Measurements from ENCODE around the gene SEMA5B.

Gene SEMA5B

GRCh38 chr3:123060054-123060453 is 32.5 kb upstream of the SEMA5B start:
- no peak for DNase-seq

- no peak for DNase-seq
These were observed 30.9 kb upstream of the SEMA5B start for GRCh38 chr3:123058505-123058904.

- DNase-seq, result no peak
These were observed 27.8 kb upstream of the SEMA5B start for GRCh38 chr3:123055352-123055751.

GRCh38 chr3:123054931-123055330 is 27.4 kb upstream of the SEMA5B start:
- DNase-seq, result no peak

GRCh38 chr3:123054109-123054778 is 26.7 kb upstream of the SEMA5B start:
- no peak for DNase-seq

- no peak for DNase-seq
These were observed 25.5 kb upstream of the SEMA5B start for GRCh38 chr3:123053107-123053506.

- DNase-seq, result no peak
These were observed 23.1 kb upstream of the SEMA5B start for GRCh38 chr3:123050666-123051065.

- no peak for DNase-seq
These were observed 21.1 kb upstream of the SEMA5B start for GRCh38 chr3:123048480-123049237.

GRCh38 chr3:123047062-123047319 is 19.4 kb upstream of the SEMA5B start:
- no peak for DNase-seq

- DNase-seq, result no peak
These were observed 18.9 kb upstream of the SEMA5B start for GRCh38 chr3:123046262-123047061.

GRCh38 chr3:123044981-123045763 is 17.6 kb upstream of the SEMA5B start:
- DNase-seq, result no peak

- DNase-seq, result peak in 1 of 51 donors; percentile 12
These were observed 14.8 kb upstream of the SEMA5B start for GRCh38 chr3:123042413-123042812.

- no peak for DNase-seq
These were observed 11.6 kb upstream of the SEMA5B start for GRCh38 chr3:123039178-123039577.

- no peak for DNase-seq
These were observed 11.2 kb upstream of the SEMA5B start for GRCh38 chr3:123038751-123039150.

GRCh38 chr3:123037015-123037375 is 9.4 kb upstream of the SEMA5B start:
- DNase-seq, result no peak

- DNase-seq, result no peak
These were observed 8.9 kb upstream of the SEMA5B start for GRCh38 chr3:123036352-123037014.

GRCh38 chr3:123034996-123035395 is 7.4 kb upstream of the SEMA5B start:
- no peak for DNase-seq

- no peak for DNase-seq
These were observed 6.6 kb upstream of the SEMA5B start for GRCh38 chr3:123034120-123034519.

- no peak for DNase-seq
These were observed 4.5 kb upstream of the SEMA5B start for GRCh38 chr3:123032057-123032456.

GRCh38 chr3:123031051-123031450 is 3.5 kb upstream of the SEMA5B start:
- no peak for DNase-seq

GRCh38 chr3:123028233-123028828 is 768 bp upstream of the SEMA5B start:
- DNase-seq, result peak in 15 of 51 donors; percentile 6 to 78 (median 17)

Measured in hypothalamus (tissue), 51 donors.